Natural killer cell treated with Interleukin-12 subunit alpha and Interleukin-12 subunit beta and Interleukin-15 and Interleukin-18, amount 100 ng/mL, for 72 hours (primary cell): ENCODE measurements around the gene CMSS1. TPM values are rescaled to one million over a fixed set of nuclear protein-coding genes. Genes with fewer than 3 reads are reported as not detected.

Experiments used
- ATAC-seq, 2 donors: fragments of 150-1000 bp; cut with Tn5 transposase in 1 of 2; sonication (Bioruptor Pico), chemical (Tn5 transposase) in 1 of 2; 2 replicates each; pipeline ENCODE4 v1.10.0; 2021
- DNase-seq: peaks from one replicate; pipeline ENCODE4 v3.0.0; 2022; ENCODE audit warnings: low spot score
- H3K27ac Mint-ChIP-seq, 2 donors: 1 replicate in 1 of 2; 2 replicates in 1 of 2; pipeline ENCODE4 v1.8.0; 2022; ENCODE audit warnings: mixed read lengths in 2 of 2, mild to moderate bottlenecking in 1 of 2, moderate library complexity in 1 of 2
- H3K27me3 Mint-ChIP-seq, 2 donors: 1 replicate in 1 of 2; 2 replicates in 1 of 2; pipeline ENCODE4 v1.8.0; 2022; ENCODE audit warnings: mixed read lengths in 2 of 2
- H3K36me3 Mint-ChIP-seq: one replicate; pipeline ENCODE4 v1.8.0; 2022; ENCODE audit warnings: mixed read lengths
- H3K4me1 Mint-ChIP-seq, 2 donors: 1 replicate in 1 of 2; 2 replicates in 1 of 2; pipeline ENCODE4 v1.8.0; 2022; ENCODE audit warnings: low read depth in 2 of 2, mixed read lengths in 2 of 2, mild to moderate bottlenecking in 1 of 2
- H3K4me3 Mint-ChIP-seq: one replicate; pipeline ENCODE4 v1.8.0; 2022; ENCODE audit warnings: mixed read lengths
- H3K9me3 Mint-ChIP-seq: 2 replicates; pipeline ENCODE4 v1.8.0; 2022; ENCODE audit warnings: mixed read lengths
- total RNA-seq, 2 donors: library from RNA; stranded (reverse); gene quantifications; one replicate each; pipeline ENCODE4 v1.2.3, GENCODE V29; 2022

Gene CMSS1
- total RNA-seq, 2 donors from 2014 or later = 35.7 to 67.8 TPM

- H3K4me1 Mint-ChIP-seq = peaks cover 16 to 32% of the 10 kb centered on the region in 2 donors
Measured at GRCh38 chr3:99865321-99865720, 47.7 kb downstream of the CMSS1 start.

DNA sequence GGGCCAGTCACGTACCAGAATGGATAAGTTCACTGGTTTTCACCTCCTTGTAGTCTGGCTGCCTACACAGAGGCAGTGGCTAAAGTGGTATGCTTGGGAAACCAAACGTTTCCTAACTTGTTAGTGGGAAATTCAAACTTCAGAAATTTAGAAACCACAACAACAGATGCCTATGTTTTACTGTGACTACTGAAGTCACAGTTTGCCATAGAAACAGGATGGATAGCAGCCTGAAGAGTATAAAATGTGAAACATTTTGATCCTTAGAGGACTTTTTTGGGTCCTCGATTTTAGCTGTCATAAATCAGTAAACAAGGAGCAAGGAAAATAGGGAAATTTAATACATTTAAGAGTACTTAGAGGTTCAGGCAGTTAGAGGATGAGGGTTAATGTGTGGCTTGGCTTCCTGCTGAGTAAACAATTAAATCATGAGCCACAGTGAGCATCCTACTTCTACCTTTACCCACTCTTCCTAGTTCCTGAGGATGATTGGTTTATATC lies 48.6 kb downstream of the CMSS1 start:
- DNase-seq = no peak
- Mint-ChIP-seq H3K4me1 (peaks cover 16 to 32% of the 10 kb centered on the region in 2 donors), H3K9me3 (no peaks in the 10 kb centered on the region), H3K36me3 (peaks cover 4% of the 10 kb centered on the region), H3K27ac (peak overlapping the region; percentile 24), H3K4me3 (peak overlapping the region; percentile 40), H3K27me3 (no peaks in the 10 kb centered on the region)
- peak; percentile 66 to 73 for ATAC-seq

More at GRCh38 chr3:99865321-99865720, 47.7 kb downstream of the CMSS1 start:
- Mint-ChIP-seq H3K9me3 (no peaks in the 10 kb centered on the region), H3K27ac (no peak overlapping the region), H3K36me3 (peaks cover 4% of the 10 kb centered on the region), H3K27me3 (no peaks in the 10 kb centered on the region), H3K4me3 (no peak overlapping the region)
- no peak for ATAC-seq
- DNase-seq = no peak

- peaks cover 16 to 41% of the 10 kb centered on the region in 2 donors for H3K4me1 Mint-ChIP-seq
- H3K27ac Mint-ChIP-seq = no peak overlapping the region
- no peak for DNase-seq
- no peak for ATAC-seq
- H3K36me3 Mint-ChIP-seq = peaks cover 4% of the 10 kb centered on the region
- H3K4me3 Mint-ChIP-seq = no peak overlapping the region
- peaks cover 7 to 10% of the 10 kb centered on the region in 2 donors for H3K27me3 Mint-ChIP-seq
- no peaks in the 10 kb centered on the region for H3K9me3 Mint-ChIP-seq
Measured at GRCh38 chr3:99867594-99868310, 50.1 kb downstream of the CMSS1 start.

DNA sequence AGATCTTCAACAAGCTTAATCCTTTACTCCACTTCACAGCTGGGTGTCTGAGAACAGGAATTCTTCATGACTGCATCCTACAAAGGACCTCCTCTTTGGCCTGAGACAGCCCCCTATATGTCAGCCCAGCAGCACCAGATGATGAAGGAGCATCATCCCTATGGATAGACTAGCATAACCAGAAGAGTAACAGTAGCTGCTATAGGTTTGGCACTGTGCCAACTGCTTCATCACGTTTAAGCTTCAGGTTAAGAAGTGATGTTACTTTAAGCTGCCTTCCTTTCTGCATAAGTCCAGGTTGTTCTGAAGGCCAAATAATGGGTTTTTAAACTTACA lies 50.6 kb downstream of the CMSS1 start:
- H3K27me3 Mint-ChIP-seq = peaks cover 9 to 10% of the 10 kb centered on the region in 2 donors
- no peak overlapping the region for H3K27ac Mint-ChIP-seq
- DNase-seq (no peak), ATAC-seq (no peak)
- H3K4me1 Mint-ChIP-seq = peaks cover 16 to 41% of the 10 kb centered on the region in 2 donors
- no peaks in the 10 kb centered on the region for H3K9me3 Mint-ChIP-seq
- no peak overlapping the region for H3K4me3 Mint-ChIP-seq
- peaks cover 4% of the 10 kb centered on the region for H3K36me3 Mint-ChIP-seq

DNA sequence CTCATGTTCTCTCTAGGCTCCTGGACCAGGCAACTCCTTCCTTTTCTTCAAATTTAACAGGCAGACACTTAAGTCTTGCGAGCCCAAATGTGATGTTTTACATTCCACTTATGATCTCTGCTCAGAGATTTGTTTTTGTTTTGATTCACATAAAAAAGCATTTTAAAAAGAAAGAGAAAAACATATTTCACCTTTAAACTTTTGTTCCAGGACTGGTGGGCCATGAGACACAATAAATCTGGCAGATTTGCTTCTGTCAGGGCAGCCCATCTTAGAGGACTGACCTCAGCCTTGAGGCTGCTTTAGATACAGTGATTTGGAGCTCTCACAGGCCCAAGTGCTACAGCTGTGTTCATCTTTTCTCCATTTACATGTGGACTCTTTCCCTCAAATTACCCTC lies 52.0 kb downstream of the CMSS1 start:
- peaks cover 12 to 36% of the 10 kb centered on the region in 2 donors for H3K4me1 Mint-ChIP-seq
- H3K27ac Mint-ChIP-seq = no peak overlapping the region
- peaks cover 9 to 12% of the 10 kb centered on the region in 2 donors for H3K27me3 Mint-ChIP-seq
- ATAC-seq = no peak
- no peak overlapping the region for H3K4me3 Mint-ChIP-seq
- H3K9me3 Mint-ChIP-seq = no peaks in the 10 kb centered on the region
- no peak for DNase-seq
- H3K36me3 Mint-ChIP-seq = peaks cover 4% of the 10 kb centered on the region

GRCh38 chr3:99870712-99871111 lies 53.0 kb downstream of the CMSS1 start:
- ATAC-seq (no peak), DNase-seq (no peak)
- Mint-ChIP-seq H3K36me3 (peaks cover 4% of the 10 kb centered on the region), H3K4me3 (no peak overlapping the region), H3K4me1 (peaks cover 14 to 35% of the 10 kb centered on the region in 2 donors), H3K27ac (no peak overlapping the region), H3K27me3 (peaks cover 9 to 12% of the 10 kb centered on the region in 2 donors), H3K9me3 (no peaks in the 10 kb centered on the region)

DNA sequence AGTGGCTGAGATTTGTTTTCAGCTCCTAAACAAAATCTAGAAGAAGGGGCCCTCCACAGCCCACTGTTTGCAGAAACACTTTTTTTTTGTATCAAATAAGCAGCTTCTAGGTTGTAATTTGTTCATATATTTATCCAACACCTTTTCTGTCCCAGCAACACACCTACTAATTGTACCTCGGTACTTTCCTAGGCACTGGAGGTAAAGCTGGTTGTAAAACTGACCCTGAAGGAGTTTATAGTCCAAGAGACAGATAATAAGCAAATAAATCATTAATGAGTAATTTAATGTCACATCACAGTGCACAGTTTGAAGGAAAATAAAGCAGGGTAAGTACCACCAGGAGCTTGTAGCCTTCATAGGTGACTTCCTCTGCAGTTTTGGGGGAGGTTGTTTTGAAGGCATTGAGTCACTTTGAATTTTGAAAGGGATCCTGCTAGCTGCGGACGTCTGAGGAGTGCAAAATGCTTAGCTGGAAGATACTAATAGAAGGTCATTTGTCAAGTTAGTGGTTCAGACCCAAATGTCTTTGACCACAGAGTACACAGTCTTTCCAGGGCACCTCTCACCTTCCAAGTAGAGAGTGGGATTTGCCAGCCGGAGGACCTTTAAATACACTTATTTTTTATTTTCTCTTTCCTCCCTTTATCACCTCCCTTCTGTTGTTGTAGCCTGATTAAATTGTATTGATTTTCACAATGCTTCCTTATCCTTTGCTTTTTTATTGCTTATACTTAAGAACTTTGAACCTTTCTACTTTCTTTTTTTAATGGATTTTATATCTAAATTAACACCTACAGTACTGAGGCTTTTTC lies 53.8 kb downstream of the CMSS1 start:
- no peak for DNase-seq
- peaks cover 8 to 29% of the 10 kb centered on the region in 2 donors for H3K4me1 Mint-ChIP-seq
- no peak overlapping the region for H3K27ac Mint-ChIP-seq
- ATAC-seq = no peak
- H3K27me3 Mint-ChIP-seq = peaks cover 9 to 13% of the 10 kb centered on the region in 2 donors
- H3K4me3 Mint-ChIP-seq = no peak overlapping the region
- no peaks in the 10 kb centered on the region for H3K9me3 Mint-ChIP-seq
- H3K36me3 Mint-ChIP-seq = no peaks in the 10 kb centered on the region

DNA sequence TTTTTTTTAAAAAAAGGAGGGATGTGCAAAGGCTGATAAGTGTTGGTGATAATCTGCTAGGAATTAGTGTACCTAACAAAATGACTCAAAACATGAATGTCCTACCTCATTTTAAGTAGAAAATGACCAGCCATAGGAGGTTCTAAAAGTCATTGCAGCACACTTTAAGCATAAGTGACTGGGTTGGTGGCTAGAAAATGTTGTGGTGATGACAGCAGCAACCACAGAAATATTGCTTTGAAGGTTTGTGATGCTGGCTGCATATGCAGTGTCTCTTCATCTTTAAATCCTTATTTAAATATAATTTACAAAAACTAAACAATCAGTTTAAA lies 55.2 kb downstream of the CMSS1 start:
- Mint-ChIP-seq H3K27ac (no peak overlapping the region), H3K9me3 (no peaks in the 10 kb centered on the region), H3K4me3 (no peak overlapping the region), H3K4me1 (peaks cover 14 to 25% of the 10 kb centered on the region in 2 donors), H3K27me3 (peaks cover 9 to 15% of the 10 kb centered on the region in 2 donors), H3K36me3 (no peaks in the 10 kb centered on the region)
- ATAC-seq (peak in 1 of 2 donors; percentile 76), DNase-seq (no peak)

- ATAC-seq = no peak
- Mint-ChIP-seq H3K4me3 (no peak overlapping the region), H3K4me1 (peaks cover 17 to 24% of the 10 kb centered on the region in 2 donors)
Measured at GRCh38 chr3:99873269-99874102, 55.8 kb downstream of the CMSS1 start.

GRCh38 chr3:99874237-99875002 lies 56.8 kb downstream of the CMSS1 start:
- Mint-ChIP-seq H3K4me1 (peaks cover 17 to 24% of the 10 kb centered on the region in 2 donors), H3K27me3 (peaks cover 9 to 15% of the 10 kb centered on the region in 2 donors), H3K27ac (no peak overlapping the region), H3K36me3 (no peaks in the 10 kb centered on the region), H3K4me3 (no peak overlapping the region), H3K9me3 (no peaks in the 10 kb centered on the region)
- DNase-seq = no peak
- ATAC-seq = no peak

More at GRCh38 chr3:99873269-99874102, 55.8 kb downstream of the CMSS1 start:
- H3K9me3 Mint-ChIP-seq = no peaks in the 10 kb centered on the region
- H3K36me3 Mint-ChIP-seq = no peaks in the 10 kb centered on the region
- peaks cover 9 to 15% of the 10 kb centered on the region in 2 donors for H3K27me3 Mint-ChIP-seq
- DNase-seq = no peak
- no peak overlapping the region for H3K27ac Mint-ChIP-seq

- ATAC-seq = no peak
- no peaks in the 10 kb centered on the region for H3K9me3 Mint-ChIP-seq
- DNase-seq = no peak
- no peaks in the 10 kb centered on the region for H3K36me3 Mint-ChIP-seq
- H3K27me3 Mint-ChIP-seq = peaks cover 9 to 15% of the 10 kb centered on the region in 2 donors
- H3K4me3 Mint-ChIP-seq = peak overlapping the region; percentile 79
- no peak overlapping the region for H3K27ac Mint-ChIP-seq
- H3K4me1 Mint-ChIP-seq = peaks cover 17 to 24% of the 10 kb centered on the region in 2 donors
Measured at GRCh38 chr3:99875581-99875928, 57.9 kb downstream of the CMSS1 start.

- ATAC-seq = peak; percentile 95 to 96
- peak; percentile 79 for DNase-seq
- no peak overlapping the region for H3K27ac Mint-ChIP-seq
- no peaks in the 10 kb centered on the region for H3K9me3 Mint-ChIP-seq
- peak overlapping the region; percentile 79 for H3K4me3 Mint-ChIP-seq
- peaks cover 17 to 24% of the 10 kb centered on the region in 2 donors for H3K4me1 Mint-ChIP-seq
- no peaks in the 10 kb centered on the region for H3K36me3 Mint-ChIP-seq
- peaks cover 9 to 15% of the 10 kb centered on the region in 2 donors for H3K27me3 Mint-ChIP-seq
Measured at GRCh38 chr3:99875929-99876841, 58.5 kb downstream of the CMSS1 start.
